NT2/D1 (cell line): ENCODE data around the gene ATP6AP1.

Experiments used
- SUZ12 ChIP-seq: IDR thresholded peaks from 2 replicates; pipeline ENCODE4 v1.6.1; 2011; ENCODE audit not compliant: insufficient read length, insufficient read depth; ENCODE audit errors: extremely low read depth
- YY1 ChIP-seq: IDR thresholded peaks from 2 replicates; pipeline ENCODE4 v1.6.1; 2011; ENCODE audit not compliant: insufficient read length, insufficient read depth
- ZNF274 ChIP-seq: IDR thresholded peaks from 2 replicates; pipeline ENCODE4 v1.6.1; 2011; ENCODE audit warnings: mild to moderate bottlenecking, low read depth, low read length

- TF ChIP-seq SUZ12 (no peak), YY1 (no peak), ZNF274 (no peak)
Observed at GRCh38 chrX:154445776-154446175, 17.3 kb downstream of the ATP6AP1 start.
